CD4-positive, alpha-beta T cell (primary cell): ENCODE measurements around the gene WDR54. TPM values are rescaled to one million over a fixed set of nuclear protein-coding genes. Genes with fewer than 3 reads are reported as not detected.
A peak's percentile ranks its signal among the peaks of the same experiment; 100 is the strongest.

Experiments used
- ATAC-seq: fragments of 200-7000 bp; cut with Tn5 transposase; one replicate; pipeline ENCODE4 v1.10.0; 2022; ENCODE audit warnings: mild to moderate bottlenecking; ENCODE audit not compliant: poor library complexity
- CTCF ChIA-PET: fragments of 350-600 bp; sonication (Branson Sonifier 250); formaldehyde crosslinking; loops from one replicate; lab custom pipeline; 2021; ENCODE audit warnings: antibody characterized with exemption, inconsistent platforms; lab: Charles Lee
- POLR2A ChIA-PET: fragments of 350-600 bp; sonication (Branson Sonifier 250); formaldehyde crosslinking; loops from one replicate; lab custom pipeline; 2021; ENCODE audit warnings: antibody characterized with exemption, inconsistent platforms; lab: Charles Lee
- DNase-seq, 14 experiments: peaks; one replicate each; pipeline ENCODE4 v3.0.0-alpha.2; 2013 to 2020; ENCODE audit warnings: mixed read lengths in 2 of 14
- H3K27ac ChIP-seq, 2 donors: one replicate each; pipeline versions ENCODE4 v1.5.1 to v1.7.0; 2013; ENCODE audit warnings: low read length in 2 of 2, low read depth in 1 of 2, mild to moderate bottlenecking in 1 of 2
- H3K27me3 ChIP-seq, 2 experiments: 1 replicate in 1 of 2; 2 replicates in 1 of 2; pipeline versions ENCODE4 v1.6.1 to v1.7.0; 2013; ENCODE audit warnings: low read length in 2 of 2, control low read depth in 1 of 2, mild to moderate bottlenecking in 1 of 2, moderate library complexity in 1 of 2; ENCODE audit not compliant: insufficient read depth in 2 of 2, control insufficient read depth in 1 of 2
- H3K36me3 ChIP-seq: one replicate; pipeline ENCODE4 v1.6.1; 2013; ENCODE audit warnings: low read length, control low read depth; ENCODE audit not compliant: insufficient read depth
- H3K4me1 ChIP-seq: one replicate; pipeline ENCODE4 v1.6.1; 2013; ENCODE audit warnings: low read length, control low read depth; ENCODE audit not compliant: insufficient read depth
- H3K4me3 ChIP-seq: one replicate; pipeline ENCODE4 v1.5.1; 2013; ENCODE audit warnings: mild to moderate bottlenecking, low read length, moderate library complexity
- H3K9me3 ChIP-seq, 2 experiments: 1 replicate in 1 of 2; 2 replicates in 1 of 2; pipeline versions ENCODE4 v1.6.1 to v1.7.0; 2013; ENCODE audit warnings: low read length in 2 of 2, mild to moderate bottlenecking in 2 of 2, control low read depth in 1 of 2, moderate library complexity in 1 of 2; ENCODE audit not compliant: control insufficient read depth in 1 of 2, insufficient read depth in 1 of 2
- H3K27ac Mint-ChIP-seq: one replicate; pipeline ENCODE4 v1.8.0; 2020; ENCODE audit warnings: mixed read lengths
- H3K27me3 Mint-ChIP-seq: one replicate; pipeline ENCODE4 v1.8.0; 2021; ENCODE audit warnings: mixed read lengths
- H3K36me3 Mint-ChIP-seq: one replicate; pipeline ENCODE4 v1.8.0; 2021; ENCODE audit warnings: low read depth, mixed read lengths
- H3K4me1 Mint-ChIP-seq: one replicate; pipeline ENCODE4 v1.8.0; 2021; ENCODE audit warnings: low read depth, mixed read lengths
- H3K4me3 Mint-ChIP-seq: one replicate; pipeline ENCODE4 v1.8.0; 2020; ENCODE audit warnings: mild to moderate bottlenecking, mixed read lengths
- H3K9me3 Mint-ChIP-seq: one replicate; pipeline ENCODE4 v1.8.0; 2020; ENCODE audit warnings: mixed read lengths
- intact Hi-C, 2 experiments: fragments of 100-400 bp; cut with DNase I in 1 of 2; cut with micrococcal nuclease in 1 of 2; formaldehyde crosslinking; loops; one replicate each; pipeline versions ENCODE4 v1.15.1 to v1.9.0; 2023 to 2025; cut with DNase I, micrococcal nuclease
- total RNA-seq, 174 experiments: library from RNA in 2 of 174; stranded (reverse) in 2 of 174; gene quantifications; one replicate each; pipeline ENCODE4 v1.2.3 and lab custom pipeline; 2021 to 2026
- TF ChIP-seq, protein P1 (sequence below): fragments of 200-600 bp; IDR thresholded peaks from one replicate; pipeline ENCODE4 v1.8.0; 2022; ENCODE audit warnings: antibody characterized with exemption, mild to moderate bottlenecking

Gene WDR54
- total RNA-seq, 2 experiments from 2014 or later = 21.7 to 25.1 TPM

DNA sequence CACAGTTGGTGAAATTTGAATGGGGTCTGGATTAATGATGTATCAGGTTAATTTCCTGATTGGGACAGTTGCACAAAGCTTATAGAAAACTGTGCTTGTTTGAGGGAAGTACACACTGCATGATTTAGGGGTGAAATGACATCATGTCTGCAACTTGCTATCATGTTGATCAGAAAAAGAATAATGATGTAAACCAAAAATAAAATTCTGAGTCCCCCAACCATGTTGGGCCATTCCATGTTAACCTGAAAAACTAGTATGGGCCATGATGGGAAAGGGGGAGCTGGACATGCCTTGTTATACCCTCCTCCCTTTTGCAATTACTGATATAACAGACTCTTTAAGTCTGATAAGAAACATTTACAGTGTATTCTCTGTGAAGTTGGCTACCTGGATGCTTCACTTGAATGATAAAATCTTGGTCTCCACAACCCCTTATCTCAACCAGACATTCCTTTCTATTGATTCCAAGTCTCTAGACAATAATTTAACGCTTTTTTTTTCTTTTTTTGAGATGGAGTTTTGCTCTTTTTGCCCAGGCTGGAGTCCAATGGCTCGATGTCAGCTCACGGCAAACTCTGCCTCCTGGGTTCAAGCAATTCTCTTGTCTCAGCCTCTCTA lies 29.1 kb downstream of the WDR54 start:
- Histone ChIP-seq H3K27me3 (no peaks in the 10 kb centered on the region), H3K4me3 (no peak overlapping the region), H3K9me3 (no peaks in the 10 kb centered on the region), H3K36me3 (no peaks in the 10 kb centered on the region), H3K4me1 (peaks cover 27% of the 10 kb centered on the region), H3K27ac (no peak overlapping the region)
- Mint-ChIP-seq H3K36me3 (peaks cover 9% of the 10 kb centered on the region), H3K9me3 (no peaks in the 10 kb centered on the region), H3K4me1 (peaks cover 27% of the 10 kb centered on the region), H3K27me3 (no peaks in the 10 kb centered on the region), H3K4me3 (no peak overlapping the region), H3K27ac (no peak overlapping the region)
- ATAC-seq (no peak), DNase-seq (no peak)
- intact Hi-C loops = loop anchor here (5.0 to 10.0 kb wide), 2 partner anchors 198 to 1216 kb away; partner anchors contain the start of genes CCT7 (in 2 of the 2) and PRADC1 (in 2 of the 2)
- ChIA-PET CTCF (no interaction called here), POLR2A (no interaction called here)
- TF ChIP-seq, protein P1, sequence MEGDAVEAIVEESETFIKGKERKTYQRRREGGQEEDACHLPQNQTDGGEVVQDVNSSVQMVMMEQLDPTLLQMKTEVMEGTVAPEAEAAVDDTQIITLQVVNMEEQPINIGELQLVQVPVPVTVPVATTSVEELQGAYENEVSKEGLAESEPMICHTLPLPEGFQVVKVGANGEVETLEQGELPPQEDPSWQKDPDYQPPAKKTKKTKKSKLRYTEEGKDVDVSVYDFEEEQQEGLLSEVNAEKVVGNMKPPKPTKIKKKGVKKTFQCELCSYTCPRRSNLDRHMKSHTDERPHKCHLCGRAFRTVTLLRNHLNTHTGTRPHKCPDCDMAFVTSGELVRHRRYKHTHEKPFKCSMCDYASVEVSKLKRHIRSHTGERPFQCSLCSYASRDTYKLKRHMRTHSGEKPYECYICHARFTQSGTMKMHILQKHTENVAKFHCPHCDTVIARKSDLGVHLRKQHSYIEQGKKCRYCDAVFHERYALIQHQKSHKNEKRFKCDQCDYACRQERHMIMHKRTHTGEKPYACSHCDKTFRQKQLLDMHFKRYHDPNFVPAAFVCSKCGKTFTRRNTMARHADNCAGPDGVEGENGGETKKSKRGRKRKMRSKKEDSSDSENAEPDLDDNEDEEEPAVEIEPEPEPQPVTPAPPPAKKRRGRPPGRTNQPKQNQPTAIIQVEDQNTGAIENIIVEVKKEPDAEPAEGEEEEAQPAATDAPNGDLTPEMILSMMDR = no peak

DNA sequence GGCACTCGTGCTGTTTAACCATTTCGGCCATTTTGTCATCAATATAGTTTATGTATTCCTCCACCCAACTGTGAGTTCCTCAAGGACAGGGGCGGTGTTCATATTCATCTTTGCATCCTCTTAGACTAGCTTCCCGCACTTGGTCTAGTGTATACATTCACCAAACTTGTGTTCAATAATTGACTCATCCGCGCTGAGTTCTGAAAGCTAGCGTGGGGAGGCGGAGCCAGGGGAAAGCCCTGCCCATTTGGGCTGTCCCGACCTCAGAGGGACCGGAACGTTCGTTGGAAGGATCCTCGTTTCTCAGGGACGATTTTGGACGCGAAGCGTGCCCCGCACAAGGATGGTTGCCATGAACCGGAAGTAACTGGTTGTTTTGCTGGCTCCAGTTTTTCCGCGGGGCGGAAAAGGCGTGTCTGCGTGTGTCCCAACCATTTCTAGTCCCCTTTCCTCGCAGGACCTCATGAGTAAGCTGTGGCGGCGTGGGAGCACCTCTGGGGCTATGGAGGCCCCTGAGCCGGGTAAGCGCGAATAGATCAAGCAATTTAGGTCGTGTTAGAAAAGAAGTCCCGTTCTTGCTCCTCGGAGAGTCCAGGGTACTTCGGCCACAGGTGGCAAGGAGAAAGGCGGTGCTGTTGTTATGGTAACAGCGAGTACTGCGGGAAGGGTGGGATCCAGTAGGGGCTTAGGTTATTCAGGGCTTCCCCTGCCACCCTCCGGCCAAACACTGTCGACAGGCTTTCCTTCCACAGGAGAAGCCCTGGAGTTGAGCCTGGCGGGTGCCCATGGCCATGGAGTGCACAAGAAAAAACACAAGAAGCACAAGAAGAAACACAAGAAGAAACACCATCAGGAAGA lies 33.4 kb downstream of the WDR54 start, which contains the start of gene INO80B:
TSS of gene INO80B (plus strand) at position 434 of the 858 bp plus-strand sequence. CDS start at position 464, 30 bp downstream.
- peaks cover 30% of the 10 kb centered on the region for H3K36me3 Mint-ChIP-seq
- CTCF ChIA-PET = interaction anchor here (0.6 to 6.2 kb wide), 9 partner anchors 11 to 631 kb away, joined by 3 to 61 read pairs (median 4); partner anchors contain the start of genes C2orf81, CCDC142, MOGS and MRPL53
- no peaks in the 10 kb centered on the region for H3K27me3 Mint-ChIP-seq
- ATAC-seq (peak; percentile 37), DNase-seq (peak; percentile 94 to 99 (median 96))
- no peaks in the 10 kb centered on the region for H3K27me3 ChIP-seq
- peak within 1 kb of the TSS; percentile 65 to 71 for H3K27ac ChIP-seq
- peaks cover 57% of the 10 kb centered on the region for H3K4me1 ChIP-seq
- H3K4me3 ChIP-seq = peak within 1 kb of the TSS; percentile 89
- H3K4me3 Mint-ChIP-seq = peak within 1 kb of the TSS; percentile 95
- H3K9me3 Mint-ChIP-seq = no peaks in the 10 kb centered on the region
- H3K36me3 ChIP-seq = no peaks in the 10 kb centered on the region
- TF ChIP-seq, protein P1 = no peak
- intact Hi-C loops = loop anchor here (1.0 to 10.0 kb wide), 8 partner anchors 17 to 1220 kb away; partner anchors contain the start of genes C2orf81 (in 2 of the 2), CCDC142 (in 2 of the 2), CCT7 (in 2 of the 2) and PRADC1 (in 2 of the 2)
- peak within 1 kb of the TSS; percentile 98 for H3K27ac Mint-ChIP-seq
- peaks cover 67% of the 10 kb centered on the region for H3K4me1 Mint-ChIP-seq
- no peaks in the 10 kb centered on the region for H3K9me3 ChIP-seq
- POLR2A ChIA-PET = interaction anchor here (0.6 to 6.5 kb wide), 17 partner anchors 10 to 718 kb away, joined by 3 to 225 read pairs (median 5); partner anchors contain the start of genes AUP1, C2orf81, CCDC142 and DQX1

DNA sequence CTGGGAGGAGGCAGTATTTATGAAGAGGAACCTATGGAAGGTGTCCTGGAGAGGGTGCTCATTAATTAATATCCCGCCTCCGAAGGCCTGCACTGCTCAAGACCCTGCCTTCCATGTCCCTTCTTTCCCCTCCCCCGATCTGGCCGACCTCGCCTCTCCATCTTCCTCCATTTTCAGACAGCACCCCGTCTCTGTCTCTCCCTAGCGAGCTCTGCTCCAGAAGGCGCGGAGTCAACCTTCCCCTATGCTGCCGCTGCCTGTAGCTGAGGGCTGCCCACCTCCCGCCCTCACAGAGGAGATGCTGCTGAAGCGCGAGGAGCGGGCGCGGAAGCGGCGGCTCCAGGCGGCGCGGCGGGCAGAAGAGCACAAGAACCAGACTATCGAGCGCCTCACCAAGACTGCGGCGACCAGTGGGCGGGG lies 35.6 kb downstream of the WDR54 start:
- Mint-ChIP-seq H3K27ac (peak overlapping the region; percentile 98), H3K4me1 (peaks cover 69% of the 10 kb centered on the region), H3K36me3 (peaks cover 30% of the 10 kb centered on the region), H3K27me3 (no peaks in the 10 kb centered on the region), H3K4me3 (peak overlapping the region; percentile 95), H3K9me3 (no peaks in the 10 kb centered on the region)
- Histone ChIP-seq H3K4me3 (peak overlapping the region; percentile 96), H3K36me3 (peaks cover 13% of the 10 kb centered on the region), H3K27ac (peak overlapping the region; percentile 100), H3K4me1 (peaks cover 54% of the 10 kb centered on the region), H3K9me3 (no peaks in the 10 kb centered on the region), H3K27me3 (no peaks in the 10 kb centered on the region)
- TF ChIP-seq, protein P1 = no peak
- ATAC-seq = peak; percentile 9
- POLR2A ChIA-PET = interaction anchor here (0.8 to 6.5 kb wide), 17 partner anchors 13 to 1223 kb away, joined by 3 to 225 read pairs (median 6); partner anchors contain the start of genes AUP1, C2orf81, CCDC142 and CCT7
- no peak for DNase-seq
- CTCF ChIA-PET = interaction anchor here (1.1 to 6.2 kb wide), 4 partner anchors 17 to 66 kb away, joined by 3 to 61 read pairs (median 6); partner anchors contain the start of genes CCDC142 and TTC31
- intact Hi-C loops = loop anchor here (2.0 to 10.0 kb wide), 3 partner anchors 52 to 1222 kb away; partner anchors contain the start of genes CCT7 (in 2 of the 2), PRADC1 (in 2 of the 2) and TPRKB (in 1 of the 2)
